Head of caudate nucleus (tissue), 42 donors: ENCODE data around the gene LMO7.

Experiments
- DNase-seq, 42 donors: peaks; one replicate each; pipeline versions ENCODE4 v3.0.0 to v3.0.0-alpha.2; 2020 to 2021; ENCODE audit warnings: mixed read lengths in 7 of 42
- intact Hi-C: fragments of 100-400 bp; cut with DNase I; formaldehyde crosslinking; loops from one replicate; pipeline ENCODE4 v1.15.0; 2022

The LMO7 gene

GRCh38 chr13:75635828-75636435 is at the start of gene LMO7:
TSS of gene LMO7 (plus strand) at chr13:75636330. CDS start at chr13:75636658, 328 bp downstream.
- peak in 35 of 42 donors; percentile 14 to 70 (median 38) for DNase-seq
- intact Hi-C loops: no loop called here

- intact Hi-C loops: no loop called here
- DNase-seq: no peak
Observed at GRCh38 chr13:75587679-75588078, 48.5 kb upstream of the LMO7 start.

GRCh38 chr13:75596657-75597182 is 39.4 kb upstream of the LMO7 start:
- no peak for DNase-seq
- intact Hi-C loops: no loop called here

GRCh38 chr13:75600371-75600770 is 35.8 kb upstream of the LMO7 start:
- intact Hi-C loops: no loop called here
- DNase-seq: no peak

GRCh38 chr13:75603038-75603437 is 33.1 kb upstream of the LMO7 start:
- intact Hi-C loops: no loop called here
- DNase-seq: no peak

- no peak for DNase-seq
- intact Hi-C loops: no loop called here
Observed at GRCh38 chr13:75607447-75607846, 28.7 kb upstream of the LMO7 start.

- intact Hi-C loops: no loop called here
- no peak for DNase-seq
Observed at GRCh38 chr13:75610466-75610865, 25.7 kb upstream of the LMO7 start.

GRCh38 chr13:75612354-75612753 is 23.8 kb upstream of the LMO7 start:
- intact Hi-C loops: no loop called here
- no peak for DNase-seq

- intact Hi-C loops: no loop called here
Observed at GRCh38 chr13:75617230-75617629, 18.9 kb upstream of the LMO7 start.

GRCh38 chr13:75618308-75618707 is 17.8 kb upstream of the LMO7 start:
- intact Hi-C loops: no loop called here
- DNase-seq: no peak

More at GRCh38 chr13:75617230-75617629, 18.9 kb upstream of the LMO7 start:
- no peak for DNase-seq

- intact Hi-C loops: no loop called here
Observed at GRCh38 chr13:75620020-75620419, 16.1 kb upstream of the LMO7 start.

GRCh38 chr13:75621147-75621546 is 15.0 kb upstream of the LMO7 start:
- intact Hi-C loops: no loop called here

More at GRCh38 chr13:75620020-75620419, 16.1 kb upstream of the LMO7 start:
- no peak for DNase-seq

GRCh38 chr13:75628801-75629200 is 7.3 kb upstream of the LMO7 start:
- intact Hi-C loops: no loop called here
- no peak for DNase-seq

More at GRCh38 chr13:75621147-75621546, 15.0 kb upstream of the LMO7 start:
- no peak for DNase-seq

GRCh38 chr13:75633285-75633684 is 2.8 kb upstream of the LMO7 start:
- intact Hi-C loops: no loop called here

GRCh38 chr13:75635101-75635827 is 866 bp upstream of the LMO7 start:
- intact Hi-C loops: no loop called here
- no peak for DNase-seq

More at GRCh38 chr13:75633285-75633684, 2.8 kb upstream of the LMO7 start:
- DNase-seq: no peak

GRCh38 chr13:75636436-75637180 is 478 bp downstream of the LMO7 start:
- intact Hi-C loops: no loop called here
- DNase-seq: peak in 15 of 42 donors; percentile 4 to 45 (median 10)

GRCh38 chr13:75637181-75637750 is 1.1 kb downstream of the LMO7 start:
- DNase-seq: no peak
- intact Hi-C loops: no loop called here

- DNase-seq: no peak
Observed at GRCh38 chr13:75639454-75639853, 3.3 kb downstream of the LMO7 start.

GRCh38 chr13:75641026-75641425 is 4.9 kb downstream of the LMO7 start:
- DNase-seq: no peak
- intact Hi-C loops: no loop called here

More at GRCh38 chr13:75639454-75639853, 3.3 kb downstream of the LMO7 start:
- intact Hi-C loops: no loop called here
